Measurements from ENCODE around the gene RNF207. TPM values are rescaled to one million over a fixed set of nuclear protein-coding genes. Genes with fewer than 3 reads are reported as not detected.

RNF207 gene
- total RNA-seq, 4 donors from 2014 or later = 32.9 to 63.5 (median 47.0) TPM

- intact Hi-C loops (cut with DNase I) = no loop called here
- DNase-seq = no peak
- TF ChIP-seq CTCF (IDR thresholded peaks at IDR 0.05) = no peak
- no peak for TF ChIP-seq POLR2A (IDR thresholded peaks at IDR 0.05)
- Histone ChIP-seq H3K36me3 (peaks cover 15 to 25% of the 10 kb centered on the region in 2 donors), H3K4me3 (replicated peaks in 1 of 3) (peak overlapping the region; percentile 60 to 93 (median 72)), H3K27ac (no peak overlapping the region), H3K27me3 (peaks cover 3% of the 10 kb centered on the region), H3K4me1 (peaks cover 9 to 11% of the 10 kb centered on the region in 2 donors), H3K9me3 (no peaks in the 10 kb centered on the region)
- WGBS, 2 donors = 0 to 1% methylated on average over 7 to 18 of the region's 30 CpGs
Measured at GRCh38 chr1:6235296-6235677, 29.4 kb downstream of the RNF207 start.

- 94 to 95% methylated on average over 4 of the region's 4 CpGs for WGBS, 2 donors
- no peak overlapping the region for H3K4me3 ChIP-seq (replicated peaks in 1 of 3)
- H3K27ac ChIP-seq = no peak overlapping the region
- H3K9me3 ChIP-seq = no peaks in the 10 kb centered on the region
- no peak for DNase-seq
- H3K36me3 ChIP-seq = peaks cover 0 to 9% of the 10 kb centered on the region in 2 donors
- H3K4me1 ChIP-seq = peaks cover 9 to 16% of the 10 kb centered on the region in 2 donors
- H3K27me3 ChIP-seq = peaks cover 16% of the 10 kb centered on the region
- TF ChIP-seq POLR2A (IDR thresholded peaks at IDR 0.05) (no peak), CTCF (IDR thresholded peaks at IDR 0.05) (no peak)
- intact Hi-C loops (cut with DNase I) = no loop called here
Measured at GRCh38 chr1:6237093-6237492, 31.2 kb downstream of the RNF207 start.

- Histone ChIP-seq H3K36me3 (no peaks in the 10 kb centered on the region), H3K4me3 (replicated peaks in 1 of 3) (no peak overlapping the region), H3K27ac (no peak overlapping the region), H3K9me3 (no peaks in the 10 kb centered on the region), H3K27me3 (peaks cover 34% of the 10 kb centered on the region), H3K4me1 (peaks cover 9 to 20% of the 10 kb centered on the region in 2 donors)
- 36 to 43% methylated on average over 7 of the region's 7 CpGs for WGBS, 2 donors
- DNase-seq = no peak
- TF ChIP-seq CTCF (IDR thresholded peaks at IDR 0.05) = no peak
- TF ChIP-seq POLR2A (IDR thresholded peaks at IDR 0.05) = no peak
- intact Hi-C loops (cut with DNase I) = no loop called here
Measured at GRCh38 chr1:6239213-6239752, 33.4 kb downstream of the RNF207 start.

- Histone ChIP-seq H3K4me1 (peaks cover 1 to 12% of the 10 kb centered on the region in 2 donors), H3K9me3 (no peaks in the 10 kb centered on the region), H3K4me3 (replicated peaks in 1 of 3) (no peak overlapping the region), H3K27ac (no peak overlapping the region), H3K27me3 (peaks cover 36% of the 10 kb centered on the region), H3K36me3 (no peaks in the 10 kb centered on the region)
- intact Hi-C loops (cut with DNase I) = loop anchor here (5.0 kb wide), 2 partner anchors 33 to 188 kb away; partner anchors contain the start of gene RNF207
- TF ChIP-seq POLR2A (IDR thresholded peaks at IDR 0.05) = no peak
- TF ChIP-seq CTCF (IDR thresholded peaks at IDR 0.05) = no peak
- no peak for DNase-seq
- 37 to 42% methylated on average over 17 of the region's 17 CpGs for WGBS, 2 donors
Measured at GRCh38 chr1:6239950-6240768, 34.2 kb downstream of the RNF207 start.

Measured in thyroid gland (tissue), 4 donors.